K562 (cell line): ENCODE measurements around the gene PCBP4. TPM values are rescaled to one million over a fixed set of nuclear protein-coding genes. Genes with fewer than 3 reads are reported as not detected.

Experiments
- ATAC-seq: fragments of 200-7000 bp; cut with Tn5 transposase; 3 replicates; pipeline ENCODE4 v1.9.1; 2020; ENCODE audit warnings: moderate library complexity
- BruUV-seq: library from RNA; stranded (reverse); fragments of 400-500 nt; replicated peaks from 2 replicates; lab custom pipeline; 2021; lab: Mats Ljungman, UMichigan
- CTCF ChIA-PET: fragments of 300-600 bp; formaldehyde crosslinking; extraction: SDS; loops from one replicate; lab custom pipeline; 2021; ENCODE audit warnings: low intra/inter-chr PET ratio; lab: Yijun Ruan, JAX
- POLR2A ChIA-PET: fragments of 300-600, 350-650 bp; sonication (Branson Sonifier 250); formaldehyde crosslinking; extraction: SDS; loops from one replicate; lab custom pipeline; 2021; ENCODE audit warnings: antibody characterized with exemption, inconsistent platforms; lab: Yijun Ruan, JAX
- DNase-seq, 4 experiments: peaks; one replicate each; pipeline versions ENCODE4 v3.0.0 to v3.0.0-alpha.2; 2011 to 2018; ENCODE audit warnings: low spot score in 3 of 4, mixed read lengths in 3 of 4; ENCODE audit errors: extremely low read depth in 1 of 4
- FAIRE-seq: peaks from 2 replicates; lab custom pipeline; 2011; peaks lifted over from hg19 to GRCh38; lab: Jason Lieb, UNC
- H2AFZ ChIP-seq: 2 replicates; pipeline ENCODE4 v1.6.0; 2011; ENCODE audit warnings: low read depth, low read length, control low read depth, inconsistent platforms
- H3K27ac ChIP-seq: fragments of 200-600 bp; 3 replicates; pipeline ENCODE4 v1.8.0; 2011; ENCODE audit warnings: low read depth, mild to moderate bottlenecking, control low read depth, inconsistent platforms, low read length, moderate library complexity, mixed read lengths; ENCODE audit errors: extremely low read depth
- H3K27me3 ChIP-seq, 2 experiments: fragments of 300-600 bp in 1 of 2; 2 replicates in 1 of 2; 3 replicates in 1 of 2; pipeline versions ENCODE4 v1.6.0 to v1.8.0; 2011; ENCODE audit warnings: inconsistent platforms in 2 of 2, low read length in 2 of 2, mild to moderate bottlenecking in 1 of 2, mixed read lengths in 1 of 2, moderate library complexity in 1 of 2; ENCODE audit not compliant: control insufficient read depth in 2 of 2, insufficient read depth in 2 of 2
- H3K36me3 ChIP-seq: fragments of 300-600 bp; 3 replicates; pipeline ENCODE4 v1.8.0; 2011; ENCODE audit warnings: mild to moderate bottlenecking, low read length, inconsistent platforms; ENCODE audit not compliant: control insufficient read depth, insufficient read depth
- H3K4me1 ChIP-seq, 2 experiments: fragments of 200-600 bp in 1 of 2; replicated peaks in 1 of 2; 2 replicates in 1 of 2; 3 replicates in 1 of 2; pipeline versions ENCODE4 v1.5.1 to v1.8.0; 2011; ENCODE audit warnings: inconsistent platforms in 2 of 2, low read length in 2 of 2, mild to moderate bottlenecking in 1 of 2, mixed read lengths in 1 of 2, moderate library complexity in 1 of 2; ENCODE audit not compliant: control insufficient read depth in 2 of 2, insufficient read depth in 2 of 2
- H3K4me2 ChIP-seq: 2 replicates; pipeline ENCODE4 v1.6.1; 2011; ENCODE audit warnings: low read length, control low read depth, inconsistent platforms, mixed read lengths; ENCODE audit not compliant: insufficient read depth
- H3K4me3 ChIP-seq: fragments of 200-600 bp; sonication (generic), shearing (Covaris generic); 2 replicates; pipeline ENCODE4 v1.5.1; 2016; ENCODE audit warnings: control low read depth, inconsistent platforms
- H3K79me2 ChIP-seq: fragments of 200-600 bp; 3 replicates; pipeline ENCODE4 v1.8.0; 2011; ENCODE audit warnings: low read length, inconsistent platforms; ENCODE audit not compliant: control insufficient read depth, insufficient read depth
- H3K9ac ChIP-seq, 2 experiments: 2 replicates each; pipeline versions ENCODE4 v1.6.0 to v1.6.1; 2011; ENCODE audit warnings: low read depth in 2 of 2, low read length in 2 of 2, control low read depth in 1 of 2, inconsistent platforms in 1 of 2, mild to moderate bottlenecking in 1 of 2, mixed read lengths in 1 of 2; ENCODE audit not compliant: insufficient read depth in 1 of 2
- H3K9me1 ChIP-seq: one replicate; pipeline ENCODE4 v1.6.0; 2011; ENCODE audit warnings: inconsistent platforms, mild to moderate bottlenecking, low read length, moderate library complexity; ENCODE audit not compliant: control insufficient read depth, insufficient read depth
- H3K9me3 ChIP-seq: replicated peaks from 2 replicates; pipeline ENCODE4 v1.5.1; 2011; ENCODE audit warnings: low read depth, low read length, inconsistent platforms; ENCODE audit not compliant: control insufficient read depth, insufficient read depth
- H4K20me1 ChIP-seq: replicated peaks from 2 replicates; pipeline ENCODE4 v1.6.1; 2011; ENCODE audit warnings: low read length, inconsistent platforms, mixed read lengths; ENCODE audit not compliant: control insufficient read depth, insufficient read depth
- CHD2 ChIP-seq: IDR thresholded peaks from 2 replicates; pipeline ENCODE4 v1.6.1; 2011; ENCODE audit warnings: low read depth, low read length
- COPS2 ChIP-seq: fragments of 450-650 bp; conservative IDR thresholded peaks from 2 replicates; pipeline ENCODE4 v1.6.1; 2016; ENCODE audit warnings: mild to moderate bottlenecking, moderate library complexity
- CREB5 ChIP-seq: fragments of 250-450 bp; sonication (Bioruptor Pico); IDR thresholded peaks from 2 replicates; pipeline ENCODE4 v1.5.0; 2020; ENCODE audit warnings: mild to moderate bottlenecking
- HNRNPK ChIP-seq: fragments of 200-400 bp; formaldehyde crosslinking; IDR thresholded peaks from one replicate; pipeline ENCODE4 v1.6.1; 2018; ENCODE audit warnings: mild to moderate bottlenecking, low read depth, low read length; ENCODE audit not compliant: poor library complexity, severe bottlenecking
- MNT ChIP-seq, 2 experiments: fragments of 450-650 bp; conservative IDR thresholded peaks; 2 replicates each; pipeline ENCODE4 v1.6.1; 2017; ENCODE audit warnings: mild to moderate bottlenecking in 2 of 2, moderate library complexity in 2 of 2
- PREB ChIP-seq: sonication (generic); formaldehyde crosslinking; IDR thresholded peaks from 2 replicates; pipeline ENCODE4 v1.8.1; 2023; ENCODE audit warnings: mild to moderate bottlenecking, missing genetic modification reagents
- ZBTB17 ChIP-seq: fragments of 450-650 bp; formaldehyde crosslinking; IDR thresholded peaks from 2 replicates; pipeline ENCODE4 v1.4.0; 2020; ENCODE audit warnings: mild to moderate bottlenecking
- WGBS: fragments of 100-300 bp; shearing (Covaris generic); methylation state at CpG from one replicate; pipeline ENCODE4 v1.1.6; 2016; ENCODE audit warnings: low coverage, mixed read lengths; ENCODE audit not compliant: insufficient coverage; ENCODE audit errors: missing lambda C conversion rate; 5-methylcytosine and 5-hydroxymethylcytosine counted together
- in situ Hi-C: fragments of 300-500 bp; cut with MboI; formaldehyde crosslinking; loops from 4 replicates; pipeline ENCODE4 v1.15.0; 2018; ENCODE audit warnings: inconsistent platforms, mixed read lengths
- intact Hi-C: fragments of 100-400 bp; cut with micrococcal nuclease; formaldehyde crosslinking; loops from 2 replicates; pipeline ENCODE4 v1.14.2; 2022
- polyA plus RNA-seq, 8 experiments: library from polyadenylated mRNA; depleted of rRNA in 4 of 8; stranded (reverse) in 5 of 8; unstranded in 3 of 8; fragments of >200 nt; fragmentation: Nextera tagmentation in 2 of 8; fragmentation: Illumina TruSeq in 1 of 8; extraction: Ambion mirVana in 2 of 8; extraction: Trizol in 1 of 8; gene quantifications; 2 replicates each; pipeline versions ENCODE4 v1.2.1 to v1.2.3, GENCODE V29; 2011 to 2014; ENCODE audit warnings: inconsistent platforms in 1 of 8, missing spikeins in 1 of 8
- total RNA-seq, 7 experiments: library from RNA; depleted of rRNA in 6 of 7; stranded (reverse); fragments of >200 nt in 6 of 7; fragmentation: Illumina TruSeq in 2 of 7; extraction: Trizol in 2 of 7; gene quantifications; 2 replicates each; pipeline versions ENCODE4 v1.2.1 to v1.2.3, GENCODE V29; 2011 to 2021; ENCODE audit warnings: low replicate concordance in 1 of 7

The PCBP4 gene
- total and polyA plus RNA-seq, 9 of the 15 experiments (the other 6 are each of a cell fraction or from before 2014, with no cell fraction given): 0.06 to 5.8 (median 2.6) TPM

GRCh38 chr3:51960386-51960785, 6.9 kb downstream of the PCBP4 start (continued):
- no peak for TF ChIP-seq CHD2

- intact Hi-C loops: no loop called here
- WGBS: 52% methylated on average over 3 of the region's 7 CpGs
- in situ Hi-C loops: no loop called here
- Histone ChIP-seq H2AFZ (no peak overlapping the region), H3K79me2 (no peaks in the 10 kb centered on the region), H3K9me3 (no peaks in the 10 kb centered on the region), H3K4me3 (no peak overlapping the region), H3K9ac (no peak overlapping the region), H3K4me2 (no peak overlapping the region), H3K36me3 (no peaks in the 10 kb centered on the region), H3K4me1 (peaks cover 0 to 23% of the 10 kb centered on the region in 2 experiments; a peak in 2 of 5 replicates), H3K9me1 (no peaks in the 10 kb centered on the region), H3K27me3 (peaks cover 0 to 17% of the 10 kb centered on the region in 2 experiments; a peak in 2 of 5 replicates), H4K20me1 (0 out of 2 replicates have a peak, but pooled peaks cover 6% of the 10 kb centered on the region), H3K27ac (no peak overlapping the region)
- CTCF ChIA-PET: no interaction called here
- FAIRE-seq (no peak), ATAC-seq (no peak), DNase-seq (no peak)
- TF ChIP-seq CREB5 (CRISPR knock-in tag): no peak
- TF ChIP-seq MNT (conservative IDR thresholded peaks at IDR 0.05): no peak
- no peak for TF ChIP-seq COPS2
- no peak for TF ChIP-seq PREB (CRISPR knock-in tag)
- TF ChIP-seq HNRNPK: no peak
- no peak for TF ChIP-seq ZBTB17 (CRISPR knock-in tag)
- POLR2A ChIA-PET: no interaction called here
- BruUV-seq: no TSS peak
Measured at GRCh38 chr3:51959651-51960050, 7.6 kb downstream of the PCBP4 start.
